Subcutaneous adipose tissue (tissue), 4 donors: ENCODE data around the gene PCDHA12. TPM values are rescaled to one million over a fixed set of nuclear protein-coding genes. Genes with fewer than 3 reads are reported as not detected.

ENCODE experiments used
- total RNA-seq, 4 donors: library from RNA; depleted of rRNA; stranded (reverse); fragments of >200 nt; gene quantifications; one replicate each; pipeline ENCODE4 v1.1.0, GENCODE V29; 2016
- TF ChIP-seq, protein P1 (sequence below): fragments of 450-650 bp; IDR thresholded peaks from one replicate; pipeline ENCODE4 v1.5.1; 2016; ENCODE audit warnings: low read depth, mild to moderate bottlenecking, control low read depth, antibody characterized with exemption, moderate library complexity

PCDHA12 gene, protein sequence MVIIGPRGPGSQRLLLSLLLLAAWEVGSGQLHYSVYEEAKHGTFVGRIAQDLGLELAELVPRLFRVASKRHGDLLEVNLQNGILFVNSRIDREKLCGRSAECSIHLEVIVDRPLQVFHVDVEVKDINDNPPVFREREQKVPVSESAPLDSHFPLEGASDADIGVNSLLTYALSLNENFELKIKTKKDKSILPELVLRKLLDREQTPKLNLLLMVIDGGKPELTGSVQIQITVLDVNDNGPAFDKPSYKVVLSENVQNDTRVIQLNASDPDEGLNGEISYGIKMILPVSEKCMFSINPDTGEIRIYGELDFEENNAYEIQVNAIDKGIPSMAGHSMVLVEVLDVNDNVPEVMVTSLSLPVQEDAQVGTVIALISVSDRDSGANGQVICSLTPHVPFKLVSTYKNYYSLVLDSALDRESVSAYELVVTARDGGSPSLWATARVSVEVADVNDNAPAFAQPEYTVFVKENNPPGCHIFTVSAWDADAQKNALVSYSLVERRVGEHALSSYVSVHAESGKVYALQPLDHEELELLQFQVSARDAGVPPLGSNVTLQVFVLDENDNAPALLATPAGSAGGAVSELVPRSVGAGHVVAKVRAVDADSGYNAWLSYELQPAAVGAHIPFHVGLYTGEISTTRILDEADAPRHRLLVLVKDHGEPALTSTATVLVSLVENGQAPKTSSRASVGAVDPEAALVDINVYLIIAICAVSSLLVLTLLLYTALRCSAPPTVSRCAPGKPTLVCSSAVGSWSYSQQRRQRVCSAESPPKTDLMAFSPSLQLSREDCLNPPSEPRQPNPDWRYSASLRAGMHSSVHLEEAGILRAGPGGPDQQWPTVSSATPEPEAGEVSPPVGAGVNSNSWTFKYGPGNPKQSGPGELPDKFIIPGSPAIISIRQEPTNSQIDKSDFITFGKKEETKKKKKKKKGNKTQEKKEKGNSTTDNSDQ
- total RNA-seq = under 1 TPM in 3 of 4 donors, not detected in 1; 0.17 to 0.22 (median 0.19) TPM

DNA sequence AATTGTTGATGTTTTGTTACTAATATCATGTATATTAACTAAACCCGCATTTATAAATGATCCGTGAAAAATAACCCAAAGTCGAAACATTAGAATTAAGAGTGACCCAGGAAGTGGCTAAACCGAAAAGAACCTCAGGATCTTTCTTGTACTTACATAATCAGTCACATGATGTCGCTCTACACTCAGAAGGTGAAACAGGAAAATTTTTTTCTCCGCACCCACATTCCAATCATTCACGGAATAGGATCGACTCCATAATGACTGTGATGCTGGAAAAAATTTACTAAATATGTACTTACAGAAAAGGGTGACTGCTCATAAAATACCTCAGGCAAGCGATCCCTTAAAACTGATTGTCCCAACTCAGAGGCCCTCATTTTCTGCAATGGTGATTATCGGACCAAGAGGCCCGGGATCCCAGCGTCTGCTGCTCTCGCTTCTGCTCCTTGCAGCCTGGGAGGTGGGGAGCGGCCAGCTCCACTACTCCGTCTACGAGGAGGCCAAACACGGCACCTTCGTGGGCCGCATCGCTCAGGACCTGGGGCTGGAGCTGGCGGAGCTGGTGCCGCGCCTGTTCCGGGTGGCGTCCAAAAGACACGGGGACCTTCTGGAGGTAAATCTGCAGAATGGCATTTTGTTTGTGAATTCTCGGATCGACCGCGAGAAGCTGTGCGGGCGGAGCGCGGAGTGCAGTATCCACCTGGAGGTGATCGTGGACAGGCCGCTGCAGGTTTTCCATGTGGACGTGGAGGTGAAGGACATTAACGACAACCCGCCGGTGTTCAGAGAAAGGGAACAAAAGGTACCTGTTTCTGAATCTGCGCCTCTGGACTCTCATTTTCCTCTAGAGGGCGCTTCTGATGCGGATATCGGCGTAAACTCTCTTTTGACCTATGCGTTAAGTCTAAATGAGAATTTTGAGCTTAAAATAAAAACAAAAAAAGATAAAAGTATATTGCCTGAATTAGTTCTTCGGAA is at the start of gene PCDHA12:
Gene PCDHA12, plus strand, starts transcription at position 224 of the 981 bp plus-strand sequence. Its CDS starts 165 bp downstream, at position 389.
- TF ChIP-seq, protein P1, sequence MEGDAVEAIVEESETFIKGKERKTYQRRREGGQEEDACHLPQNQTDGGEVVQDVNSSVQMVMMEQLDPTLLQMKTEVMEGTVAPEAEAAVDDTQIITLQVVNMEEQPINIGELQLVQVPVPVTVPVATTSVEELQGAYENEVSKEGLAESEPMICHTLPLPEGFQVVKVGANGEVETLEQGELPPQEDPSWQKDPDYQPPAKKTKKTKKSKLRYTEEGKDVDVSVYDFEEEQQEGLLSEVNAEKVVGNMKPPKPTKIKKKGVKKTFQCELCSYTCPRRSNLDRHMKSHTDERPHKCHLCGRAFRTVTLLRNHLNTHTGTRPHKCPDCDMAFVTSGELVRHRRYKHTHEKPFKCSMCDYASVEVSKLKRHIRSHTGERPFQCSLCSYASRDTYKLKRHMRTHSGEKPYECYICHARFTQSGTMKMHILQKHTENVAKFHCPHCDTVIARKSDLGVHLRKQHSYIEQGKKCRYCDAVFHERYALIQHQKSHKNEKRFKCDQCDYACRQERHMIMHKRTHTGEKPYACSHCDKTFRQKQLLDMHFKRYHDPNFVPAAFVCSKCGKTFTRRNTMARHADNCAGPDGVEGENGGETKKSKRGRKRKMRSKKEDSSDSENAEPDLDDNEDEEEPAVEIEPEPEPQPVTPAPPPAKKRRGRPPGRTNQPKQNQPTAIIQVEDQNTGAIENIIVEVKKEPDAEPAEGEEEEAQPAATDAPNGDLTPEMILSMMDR = no peak

DNA sequence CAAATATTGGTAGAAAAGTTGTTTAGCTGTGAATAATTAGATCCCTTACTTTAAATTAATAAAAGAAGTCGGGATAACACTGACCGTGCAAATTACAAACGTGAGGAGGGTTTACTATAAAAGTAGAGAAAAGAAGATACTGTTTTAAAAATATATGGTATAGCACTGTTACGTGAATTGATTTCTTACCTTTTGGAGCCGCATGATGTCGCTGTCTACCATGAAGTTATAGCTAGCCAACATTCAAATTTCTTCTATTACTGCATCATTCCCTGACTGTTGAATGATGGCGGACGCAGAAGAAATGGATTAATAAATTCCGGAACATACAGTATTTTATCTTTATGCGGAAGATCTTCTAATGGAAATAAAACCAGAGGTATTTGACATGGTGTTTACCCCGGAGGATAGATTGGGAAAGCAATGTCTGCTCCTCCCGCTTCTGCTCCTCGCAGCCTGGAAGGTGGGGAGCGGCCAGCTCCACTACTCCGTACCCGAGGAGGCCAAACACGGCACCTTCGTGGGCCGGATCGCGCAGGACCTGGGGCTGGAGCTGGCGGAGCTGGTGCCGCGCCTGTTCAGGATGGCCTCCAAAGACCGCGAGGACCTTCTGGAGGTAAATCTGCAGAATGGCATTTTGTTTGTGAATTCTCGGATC is 47.3 kb upstream of the PCDHA12 start, which contains the start of gene PCDHA6:
Gene PCDHA6, plus strand, starts transcription at position 257 of the 658 bp plus-strand sequence. Its CDS starts 132 bp downstream, at position 389.
- TF ChIP-seq, protein P1 = no peak

DNA sequence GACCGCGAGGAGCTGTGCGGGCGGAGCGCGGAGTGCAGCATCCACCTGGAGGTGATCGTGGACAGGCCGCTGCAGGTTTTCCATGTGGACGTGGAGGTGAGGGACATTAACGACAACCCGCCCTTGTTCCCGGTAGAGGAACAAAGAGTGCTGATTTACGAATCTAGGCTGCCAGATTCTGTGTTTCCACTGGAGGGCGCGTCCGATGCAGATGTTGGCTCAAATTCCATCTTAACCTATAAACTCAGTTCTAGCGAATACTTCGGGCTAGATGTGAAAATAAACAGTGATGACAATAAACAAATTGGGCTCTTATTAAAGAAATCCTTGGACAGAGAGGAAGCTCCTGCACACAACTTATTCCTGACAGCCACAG is 46.8 kb upstream of the PCDHA12 start:
- TF ChIP-seq, protein P1 = no peak

DNA sequence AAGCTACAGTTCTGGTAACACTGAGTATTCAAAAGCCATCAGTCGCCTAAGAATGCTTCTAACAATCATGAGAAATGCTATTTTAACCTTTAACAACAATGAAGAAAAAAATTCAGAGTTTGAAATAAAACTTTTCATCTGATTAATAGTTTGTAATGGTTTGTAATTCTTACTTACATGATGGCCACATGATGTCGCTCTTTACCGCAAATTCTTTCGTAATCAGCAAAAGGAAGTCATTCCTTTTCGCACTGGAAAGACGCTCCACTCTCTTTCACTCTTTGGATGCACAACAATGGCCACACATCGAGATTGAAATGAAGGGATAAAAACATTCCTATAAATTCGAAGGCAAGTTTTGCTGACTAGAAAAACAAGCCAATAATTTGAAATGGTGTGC is 41.1 kb upstream of the PCDHA12 start, which contains the start of gene PCDHA7:
Gene PCDHA7, plus strand, starts transcription at position 277 of the 400 bp plus-strand sequence. Its CDS starts 115 bp downstream, at position 392.
- TF ChIP-seq, protein P1 = no peak

DNA sequence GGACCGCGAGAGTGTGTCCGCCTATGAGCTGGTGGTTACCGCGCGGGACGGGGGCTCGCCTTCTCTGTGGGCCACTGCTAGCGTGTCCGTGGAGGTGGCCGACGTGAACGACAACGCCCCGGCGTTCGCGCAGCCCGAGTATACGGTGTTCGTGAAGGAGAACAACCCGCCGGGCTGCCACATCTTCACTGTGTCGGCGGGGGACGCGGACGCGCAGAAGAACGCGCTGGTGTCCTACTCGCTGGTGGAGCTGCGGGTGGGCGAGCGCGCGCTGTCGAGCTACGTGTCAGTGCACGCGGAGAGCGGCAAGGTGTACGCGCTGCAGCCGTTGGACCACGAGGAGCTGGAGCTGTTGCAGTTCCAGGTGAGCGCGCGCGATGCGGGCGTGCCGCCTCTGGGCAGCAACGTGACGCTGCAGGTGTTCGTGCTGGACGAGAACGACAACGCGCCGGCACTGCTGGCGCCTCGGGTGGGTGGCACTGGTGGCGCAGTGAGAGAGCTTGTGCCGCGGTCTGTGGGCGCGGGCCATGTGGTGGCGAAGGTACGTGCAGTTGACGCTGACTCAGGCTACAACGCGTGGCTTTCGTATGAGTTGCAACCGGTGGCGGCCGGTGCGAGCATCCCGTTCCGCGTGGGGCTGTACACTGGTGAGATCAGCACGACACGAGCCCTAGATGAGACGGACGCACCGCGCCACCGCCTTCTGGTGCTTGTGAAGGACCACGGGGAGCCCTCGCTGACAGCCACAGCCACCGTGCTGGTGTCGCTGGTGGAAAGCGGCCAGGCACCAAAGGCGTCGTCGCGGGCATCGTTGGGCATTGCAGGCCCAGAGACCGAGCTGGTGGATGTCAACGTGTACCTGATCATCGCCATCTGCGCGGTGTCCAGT is 39.2 kb upstream of the PCDHA12 start:
- TF ChIP-seq, protein P1 = no peak
